COR-L47 (cell line): ENCODE data around the gene FANCC.

ENCODE experiments used
- DNase-seq: peaks from one replicate; lab custom pipeline; 2025; lab: John Stamatoyannopoulos, UW

FANCC gene

GRCh38 chr9:95085861-95086563, 231.5 kb downstream of the FANCC start:
- no peak for DNase-seq

GRCh38 chr9:95085036-95085770, 232.3 kb downstream of the FANCC start:
- DNase-seq: no peak

DNA sequence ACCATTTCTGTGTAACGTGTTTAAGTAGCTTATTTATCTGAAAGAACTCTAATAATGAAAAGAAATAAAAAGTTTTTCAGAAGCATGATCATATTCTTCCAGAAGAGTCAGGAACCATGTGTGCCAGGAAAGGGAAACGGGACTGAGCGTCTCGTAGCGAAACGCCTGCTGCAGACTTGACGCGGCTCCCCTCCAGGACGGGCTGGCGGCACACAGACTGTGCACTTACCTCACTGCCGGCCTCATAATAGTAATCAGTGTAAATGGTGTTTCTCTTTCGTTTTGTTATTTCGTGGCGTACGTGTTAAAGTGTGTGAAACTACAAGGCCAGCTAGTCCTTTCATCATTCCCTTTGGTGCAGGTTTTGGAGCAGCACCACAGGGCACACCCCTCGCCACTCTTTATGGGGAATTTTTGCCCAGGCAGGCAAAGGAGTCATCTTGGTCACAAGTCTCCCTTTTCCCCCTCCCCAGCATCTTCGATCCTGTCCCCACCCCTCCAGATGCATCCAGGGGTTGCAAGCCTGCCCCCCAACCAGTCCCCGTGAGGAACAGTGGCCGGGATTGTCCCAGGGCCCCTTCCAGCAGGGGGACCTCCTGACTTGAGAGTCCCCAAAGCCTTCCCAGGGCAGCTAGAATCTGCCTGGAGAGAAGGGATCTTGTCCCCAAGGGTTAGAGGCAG, 233.1 kb downstream of the FANCC start:
- DNase-seq: no peak

- no peak for DNase-seq
Observed at GRCh38 chr9:95083086-95083768, 234.3 kb downstream of the FANCC start.

GRCh38 chr9:95082401-95083084, 235.0 kb downstream of the FANCC start:
- DNase-seq: no peak

- no peak for DNase-seq
Observed at GRCh38 chr9:95081998-95082397, 235.5 kb downstream of the FANCC start.

DNA sequence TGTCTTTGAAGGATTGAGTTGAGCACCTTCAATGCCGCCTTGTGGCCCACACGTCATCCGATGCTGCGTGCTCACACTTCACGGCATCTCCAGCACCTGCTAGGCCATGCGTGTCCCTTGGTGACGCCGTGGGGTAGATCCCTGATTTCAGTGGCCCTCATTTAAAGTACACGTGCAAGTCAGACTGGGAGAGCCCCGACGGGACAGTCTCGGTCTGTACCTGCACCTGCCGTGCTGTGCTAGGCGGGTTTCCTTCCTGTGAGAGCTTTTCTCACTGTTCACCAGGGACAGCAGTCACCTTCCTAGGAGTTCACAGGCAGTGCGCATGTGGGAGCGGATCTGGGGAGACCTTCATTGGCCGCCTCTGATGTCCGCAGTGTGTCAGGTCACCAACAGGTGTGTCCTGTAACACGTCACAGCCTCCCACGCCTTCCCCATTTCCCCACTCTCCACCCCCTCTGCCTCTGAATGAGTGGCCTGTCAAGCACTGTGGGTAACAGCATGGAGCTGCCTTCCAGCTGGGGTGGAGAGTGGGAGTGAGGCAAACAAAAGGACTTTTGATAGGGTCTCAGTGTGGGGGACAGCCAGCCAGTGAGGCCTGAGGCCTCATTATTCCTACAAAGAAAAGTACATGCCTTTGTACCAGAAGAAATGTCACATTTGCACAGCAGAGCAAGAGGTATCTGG, 236.4 kb downstream of the FANCC start:
- no peak for DNase-seq

DNA sequence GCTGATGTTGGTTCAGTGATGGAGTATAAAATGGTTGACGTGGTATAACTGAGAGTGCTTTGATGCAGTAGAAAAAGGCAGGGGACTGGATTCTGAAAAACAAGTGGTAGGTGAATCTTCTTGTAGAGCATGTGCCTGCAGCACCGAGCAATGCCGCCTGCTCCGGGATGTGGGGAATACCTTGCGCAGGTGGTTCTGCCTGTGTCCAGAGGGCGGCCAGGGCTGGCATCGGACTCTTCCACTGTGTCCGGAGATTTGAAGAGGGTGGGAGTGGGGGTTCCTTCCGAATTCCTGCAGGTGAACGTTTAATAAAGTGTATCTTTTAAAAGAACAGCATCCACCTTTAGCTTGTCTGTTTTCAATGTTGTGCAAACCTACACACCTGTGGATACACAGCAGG, 238.0 kb downstream of the FANCC start:
- no peak for DNase-seq

DNA sequence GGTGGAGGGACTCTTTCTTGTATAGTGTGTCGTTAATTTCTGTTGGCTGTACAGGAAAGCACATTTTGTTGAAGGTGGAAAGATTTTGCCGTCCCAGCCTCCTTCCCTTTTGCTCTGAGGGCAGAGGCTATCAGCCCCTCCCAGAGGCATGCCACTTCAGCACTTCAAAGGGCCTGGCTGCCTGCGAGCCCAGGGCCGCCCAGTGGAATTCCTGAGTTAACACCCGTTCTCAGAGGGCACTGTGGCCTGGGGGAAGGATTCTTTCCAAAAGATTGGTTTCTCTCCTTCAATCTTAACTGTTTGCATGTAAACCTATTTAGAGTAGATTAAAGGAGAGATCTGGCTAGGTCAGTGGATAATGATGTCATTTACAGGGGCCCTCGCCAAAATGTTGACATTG, 238.6 kb downstream of the FANCC start:
- no peak for DNase-seq

GRCh38 chr9:95078511-95078910, 239.0 kb downstream of the FANCC start:
- DNase-seq: no peak

DNA sequence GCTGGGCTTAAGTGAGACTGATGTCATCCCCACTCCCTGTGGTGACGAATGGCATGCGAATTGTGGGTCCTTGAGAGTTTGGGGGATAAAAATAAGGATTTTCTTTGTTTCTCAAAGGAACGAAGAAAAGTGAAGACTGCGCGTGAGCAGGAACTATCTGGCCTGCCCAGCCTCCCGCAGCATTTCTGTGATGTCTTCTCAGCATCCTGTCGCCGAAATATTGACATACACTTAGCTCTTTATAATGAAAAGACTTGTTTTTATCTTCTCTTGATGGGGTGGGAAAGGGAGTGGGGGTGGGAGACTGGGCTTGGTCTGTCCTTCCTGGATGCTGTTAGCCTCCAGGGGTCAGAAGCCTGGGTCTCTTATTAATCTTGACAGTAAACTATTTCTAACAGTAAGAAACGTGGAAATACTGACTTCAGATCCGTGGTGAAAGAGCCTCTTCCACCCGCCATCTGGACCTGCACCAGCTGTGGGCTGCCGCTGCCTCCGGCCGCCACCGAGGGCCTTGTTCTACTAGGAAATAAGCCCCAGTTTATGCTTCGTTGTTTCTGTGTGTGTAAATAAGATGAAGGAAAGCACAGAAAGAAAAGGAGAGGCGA, 239.6 kb downstream of the FANCC start:
- DNase-seq: no peak

- DNase-seq: no peak
Observed at GRCh38 chr9:95077053-95077765, 240.3 kb downstream of the FANCC start.

- no peak for DNase-seq
Observed at GRCh38 chr9:95076696-95077052, 240.8 kb downstream of the FANCC start.

- DNase-seq: no peak
Observed at GRCh38 chr9:95075700-95076099, 241.8 kb downstream of the FANCC start.

DNA sequence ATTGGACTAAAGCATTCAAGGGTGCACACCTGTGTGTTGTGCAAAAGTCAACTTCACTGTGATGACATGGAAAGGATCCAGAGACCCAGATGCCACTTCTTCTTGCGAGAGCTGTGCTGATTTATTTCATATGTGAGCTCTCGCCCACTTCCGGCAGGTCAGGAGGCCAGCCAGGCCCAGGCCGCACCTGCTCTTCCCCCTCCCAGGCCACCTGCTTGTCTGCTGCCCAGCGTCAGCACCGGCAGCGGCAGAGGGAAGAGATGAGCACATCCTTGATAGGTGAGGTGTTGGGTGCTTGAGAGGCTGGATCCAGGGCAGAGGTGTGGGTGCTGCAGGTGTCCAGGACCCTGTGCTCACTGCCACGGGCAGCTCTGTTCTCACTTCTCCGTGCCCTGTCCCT, 242.9 kb downstream of the FANCC start:
- DNase-seq: peak; percentile 55

GRCh38 chr9:95073918-95074317, 243.6 kb downstream of the FANCC start:
- no peak for DNase-seq

DNA sequence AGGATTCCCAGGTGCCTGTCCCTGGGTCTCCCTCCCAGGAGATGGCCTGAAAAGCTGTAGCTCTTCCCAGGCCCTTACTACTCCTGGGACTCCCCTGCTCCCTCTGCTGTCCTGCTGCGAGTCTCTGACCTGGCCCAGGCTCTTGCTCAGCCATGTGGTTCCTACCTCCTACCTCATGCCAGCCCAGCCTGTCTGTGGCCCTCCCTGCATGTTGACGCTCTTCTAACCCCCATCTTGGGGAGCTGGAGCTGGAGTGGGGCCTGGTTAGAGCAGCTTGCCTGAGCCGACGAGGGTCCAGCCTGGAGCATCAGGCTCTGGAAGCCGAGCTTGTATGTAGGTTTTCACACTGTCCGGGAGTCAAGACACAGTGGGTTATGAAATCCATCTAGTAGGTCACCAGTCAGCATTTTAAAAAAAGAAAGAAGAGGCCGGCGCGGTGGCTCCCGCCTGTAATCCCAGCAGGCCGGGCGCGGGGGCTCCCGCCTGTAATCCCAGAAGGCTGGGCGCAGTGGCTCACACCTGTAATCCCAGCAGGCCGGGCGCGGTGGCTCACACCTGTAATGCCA, 244.4 kb downstream of the FANCC start:
- DNase-seq: no peak

DNA sequence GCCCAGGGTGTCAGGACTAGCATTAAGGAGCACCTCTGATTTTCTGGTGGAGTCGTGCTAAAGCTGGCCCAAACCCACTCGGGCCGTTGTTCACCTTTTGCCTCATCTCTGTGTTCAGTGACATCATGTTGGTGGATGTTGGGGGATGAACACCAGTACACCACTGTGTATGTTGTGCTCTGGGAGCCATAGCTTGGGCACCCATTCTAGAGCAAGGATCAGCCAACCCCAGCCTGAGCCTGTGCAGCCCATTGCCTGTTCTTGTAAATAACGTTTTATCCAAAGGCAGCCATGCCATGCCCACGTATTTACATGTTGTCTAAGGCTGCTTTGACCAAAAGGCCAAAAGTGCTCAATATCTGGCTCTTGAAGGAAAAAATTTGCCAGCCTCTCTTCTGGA, 245.6 kb downstream of the FANCC start:
- no peak for DNase-seq

- no peak for DNase-seq
Observed at GRCh38 chr9:95071450-95071849, 246.1 kb downstream of the FANCC start.

GRCh38 chr9:95070549-95071021, 246.9 kb downstream of the FANCC start:
- no peak for DNase-seq
